CD4-positive, alpha-beta T cell (primary cell): ENCODE data around the gene COG3. TPM values are rescaled to one million over a fixed set of nuclear protein-coding genes. Genes with fewer than 3 reads are reported as not detected.

Experiments
- ATAC-seq: fragments of 200-7000 bp; cut with Tn5 transposase; one replicate; pipeline ENCODE4 v1.10.0; 2022; ENCODE audit warnings: mild to moderate bottlenecking; ENCODE audit not compliant: poor library complexity
- CTCF ChIA-PET: fragments of 350-600 bp; sonication (Branson Sonifier 250); formaldehyde crosslinking; loops from one replicate; lab custom pipeline; 2021; ENCODE audit warnings: antibody characterized with exemption, inconsistent platforms; lab: Charles Lee
- POLR2A ChIA-PET: fragments of 350-600 bp; sonication (Branson Sonifier 250); formaldehyde crosslinking; loops from one replicate; lab custom pipeline; 2021; ENCODE audit warnings: antibody characterized with exemption, inconsistent platforms; lab: Charles Lee
- DNase-seq, 14 experiments: peaks; one replicate each; pipeline ENCODE4 v3.0.0-alpha.2; 2013 to 2020; ENCODE audit warnings: mixed read lengths in 2 of 14
- H3K27ac ChIP-seq, 2 donors: one replicate each; pipeline versions ENCODE4 v1.5.1 to v1.7.0; 2013; ENCODE audit warnings: low read length in 2 of 2, low read depth in 1 of 2, mild to moderate bottlenecking in 1 of 2
- H3K27me3 ChIP-seq, 2 experiments: 1 replicate in 1 of 2; 2 replicates in 1 of 2; pipeline versions ENCODE4 v1.6.1 to v1.7.0; 2013; ENCODE audit warnings: low read length in 2 of 2, control low read depth in 1 of 2, mild to moderate bottlenecking in 1 of 2, moderate library complexity in 1 of 2; ENCODE audit not compliant: insufficient read depth in 2 of 2, control insufficient read depth in 1 of 2
- H3K36me3 ChIP-seq: one replicate; pipeline ENCODE4 v1.6.1; 2013; ENCODE audit warnings: low read length, control low read depth; ENCODE audit not compliant: insufficient read depth
- H3K4me1 ChIP-seq: one replicate; pipeline ENCODE4 v1.6.1; 2013; ENCODE audit warnings: low read length, control low read depth; ENCODE audit not compliant: insufficient read depth
- H3K4me3 ChIP-seq: one replicate; pipeline ENCODE4 v1.5.1; 2013; ENCODE audit warnings: mild to moderate bottlenecking, low read length, moderate library complexity
- H3K9me3 ChIP-seq, 2 experiments: 1 replicate in 1 of 2; 2 replicates in 1 of 2; pipeline versions ENCODE4 v1.6.1 to v1.7.0; 2013; ENCODE audit warnings: low read length in 2 of 2, mild to moderate bottlenecking in 2 of 2, control low read depth in 1 of 2, moderate library complexity in 1 of 2; ENCODE audit not compliant: control insufficient read depth in 1 of 2, insufficient read depth in 1 of 2
- H3K27ac Mint-ChIP-seq: one replicate; pipeline ENCODE4 v1.8.0; 2020; ENCODE audit warnings: mixed read lengths
- H3K27me3 Mint-ChIP-seq: one replicate; pipeline ENCODE4 v1.8.0; 2021; ENCODE audit warnings: mixed read lengths
- H3K36me3 Mint-ChIP-seq: one replicate; pipeline ENCODE4 v1.8.0; 2021; ENCODE audit warnings: low read depth, mixed read lengths
- H3K4me1 Mint-ChIP-seq: one replicate; pipeline ENCODE4 v1.8.0; 2021; ENCODE audit warnings: low read depth, mixed read lengths
- H3K4me3 Mint-ChIP-seq: one replicate; pipeline ENCODE4 v1.8.0; 2020; ENCODE audit warnings: mild to moderate bottlenecking, mixed read lengths
- H3K9me3 Mint-ChIP-seq: one replicate; pipeline ENCODE4 v1.8.0; 2020; ENCODE audit warnings: mixed read lengths
- intact Hi-C, 2 experiments: fragments of 100-400 bp; cut with DNase I in 1 of 2; cut with micrococcal nuclease in 1 of 2; formaldehyde crosslinking; loops; one replicate each; pipeline versions ENCODE4 v1.15.1 to v1.9.0; 2023 to 2025; cut with DNase I, micrococcal nuclease
- total RNA-seq, 174 experiments: library from RNA in 2 of 174; stranded (reverse) in 2 of 174; gene quantifications; one replicate each; pipeline ENCODE4 v1.2.3 and lab custom pipeline; 2021 to 2026
- TF ChIP-seq, protein P1 (sequence below): fragments of 200-600 bp; IDR thresholded peaks from one replicate; pipeline ENCODE4 v1.8.0; 2022; ENCODE audit warnings: antibody characterized with exemption, mild to moderate bottlenecking

COG3 gene
- total RNA-seq, 2 experiments from 2014 or later, result 52.8 to 57.0 TPM

DNA sequence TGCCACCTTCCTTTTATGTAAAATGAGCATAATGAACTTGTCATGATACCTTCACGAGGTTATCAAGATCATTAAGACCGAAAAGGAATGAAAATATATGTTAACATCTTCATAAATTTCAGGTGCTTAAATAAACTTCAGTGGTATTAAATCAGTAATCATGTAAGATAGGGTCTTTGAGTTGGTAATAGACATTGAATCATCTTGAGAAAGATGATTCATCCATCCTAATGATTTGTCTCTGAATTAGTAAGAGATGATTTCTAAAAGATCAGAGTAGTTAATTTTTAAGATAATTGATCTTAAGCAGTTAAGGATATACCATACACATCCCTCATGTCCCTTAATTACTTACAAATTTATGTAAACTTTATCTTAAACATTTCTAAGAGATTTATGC, 52.0 kb downstream of the COG3 start:
- H3K4me1 ChIP-seq, result peaks cover 2% of the 10 kb centered on the region
- TF ChIP-seq, protein P1, sequence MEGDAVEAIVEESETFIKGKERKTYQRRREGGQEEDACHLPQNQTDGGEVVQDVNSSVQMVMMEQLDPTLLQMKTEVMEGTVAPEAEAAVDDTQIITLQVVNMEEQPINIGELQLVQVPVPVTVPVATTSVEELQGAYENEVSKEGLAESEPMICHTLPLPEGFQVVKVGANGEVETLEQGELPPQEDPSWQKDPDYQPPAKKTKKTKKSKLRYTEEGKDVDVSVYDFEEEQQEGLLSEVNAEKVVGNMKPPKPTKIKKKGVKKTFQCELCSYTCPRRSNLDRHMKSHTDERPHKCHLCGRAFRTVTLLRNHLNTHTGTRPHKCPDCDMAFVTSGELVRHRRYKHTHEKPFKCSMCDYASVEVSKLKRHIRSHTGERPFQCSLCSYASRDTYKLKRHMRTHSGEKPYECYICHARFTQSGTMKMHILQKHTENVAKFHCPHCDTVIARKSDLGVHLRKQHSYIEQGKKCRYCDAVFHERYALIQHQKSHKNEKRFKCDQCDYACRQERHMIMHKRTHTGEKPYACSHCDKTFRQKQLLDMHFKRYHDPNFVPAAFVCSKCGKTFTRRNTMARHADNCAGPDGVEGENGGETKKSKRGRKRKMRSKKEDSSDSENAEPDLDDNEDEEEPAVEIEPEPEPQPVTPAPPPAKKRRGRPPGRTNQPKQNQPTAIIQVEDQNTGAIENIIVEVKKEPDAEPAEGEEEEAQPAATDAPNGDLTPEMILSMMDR, result no peak
- DNase-seq, result no peak
- POLR2A ChIA-PET, result no interaction called here
- no peaks in the 10 kb centered on the region for H3K27me3 ChIP-seq
- no peak overlapping the region for H3K4me3 ChIP-seq
- peaks cover 90% of the 10 kb centered on the region for H3K36me3 Mint-ChIP-seq
- H3K4me3 Mint-ChIP-seq, result no peak overlapping the region
- intact Hi-C loops, result no loop called here
- peaks cover 90% of the 10 kb centered on the region for H3K36me3 ChIP-seq
- no peak for ATAC-seq
- H3K27me3 Mint-ChIP-seq, result no peaks in the 10 kb centered on the region
- no peak overlapping the region for H3K27ac ChIP-seq
- H3K27ac Mint-ChIP-seq, result no peak overlapping the region
- no peaks in the 10 kb centered on the region for H3K9me3 Mint-ChIP-seq
- no peaks in the 10 kb centered on the region for H3K9me3 ChIP-seq
- CTCF ChIA-PET, result no interaction called here
- H3K4me1 Mint-ChIP-seq, result peaks cover 14% of the 10 kb centered on the region

GRCh38 chr13:45518525-45519245, 53.9 kb downstream of the COG3 start:
- Histone ChIP-seq H3K4me3 (no peak overlapping the region), H3K27ac (no peak overlapping the region), H3K36me3 (peaks cover 93% of the 10 kb centered on the region), H3K9me3 (no peaks in the 10 kb centered on the region), H3K4me1 (peaks cover 2% of the 10 kb centered on the region), H3K27me3 (no peaks in the 10 kb centered on the region)
- intact Hi-C loops, result no loop called here
- Mint-ChIP-seq H3K36me3 (peaks cover 97% of the 10 kb centered on the region), H3K4me3 (no peak overlapping the region), H3K27me3 (no peaks in the 10 kb centered on the region), H3K4me1 (peaks cover 8% of the 10 kb centered on the region), H3K27ac (no peak overlapping the region), H3K9me3 (no peaks in the 10 kb centered on the region)
- ChIA-PET POLR2A (interaction anchor here (0.7 kb wide), 1 partner anchor 101 kb away, joined by 3 read pairs; no protein-coding TSS in a partner anchor), CTCF (no interaction called here)
- ATAC-seq, result no peak
- no peak for DNase-seq
- TF ChIP-seq, protein P1, result no peak

- peaks cover 8% of the 10 kb centered on the region for H3K4me1 Mint-ChIP-seq
- no peak overlapping the region for H3K27ac Mint-ChIP-seq
Observed at GRCh38 chr13:45519493-45519892, 54.8 kb downstream of the COG3 start.

More at GRCh38 chr13:45519493-45519892, 54.8 kb downstream of the COG3 start:
- intact Hi-C loops, result no loop called here
- Histone ChIP-seq H3K4me3 (no peak overlapping the region), H3K36me3 (peaks cover 95% of the 10 kb centered on the region), H3K4me1 (peaks cover 2% of the 10 kb centered on the region), H3K27me3 (no peaks in the 10 kb centered on the region), H3K27ac (no peak overlapping the region), H3K9me3 (no peaks in the 10 kb centered on the region)
- H3K4me3 Mint-ChIP-seq, result no peak overlapping the region
- DNase-seq, result no peak
- TF ChIP-seq, protein P1, result no peak
- ChIA-PET CTCF (no interaction called here), POLR2A (no interaction called here)
- H3K9me3 Mint-ChIP-seq, result no peaks in the 10 kb centered on the region
- H3K27me3 Mint-ChIP-seq, result no peaks in the 10 kb centered on the region
- no peak for ATAC-seq
- H3K36me3 Mint-ChIP-seq, result peaks cover 97% of the 10 kb centered on the region
